HUES48 (cell line): ENCODE measurements around the gene CRTC1.

Experiments used
- H3K27ac ChIP-seq: one replicate; pipeline ENCODE4 v1.7.0; 2013; ENCODE audit warnings: low read depth, low read length, inconsistent platforms
- H3K27me3 ChIP-seq: 2 replicates; pipeline ENCODE4 v1.6.1; 2013; ENCODE audit warnings: mild to moderate bottlenecking, low read length; ENCODE audit not compliant: control insufficient read depth, insufficient read depth
- H3K36me3 ChIP-seq: 2 replicates; pipeline ENCODE4 v1.6.1; 2013; ENCODE audit warnings: low read length; ENCODE audit not compliant: control insufficient read depth, insufficient read depth
- H3K4me1 ChIP-seq: 2 replicates; pipeline ENCODE4 v1.6.1; 2013; ENCODE audit warnings: mild to moderate bottlenecking, low read length; ENCODE audit not compliant: control insufficient read depth, insufficient read depth
- H3K4me3 ChIP-seq: 2 replicates; pipeline ENCODE4 v1.5.1; 2013; ENCODE audit warnings: mild to moderate bottlenecking, low read depth, low read length
- H3K9ac ChIP-seq: 2 replicates; pipeline ENCODE4 v1.6.1; 2013; ENCODE audit warnings: mild to moderate bottlenecking, low read depth, low read length, moderate library complexity
- H3K9me3 ChIP-seq: 2 replicates; pipeline ENCODE4 v1.6.1; 2013; ENCODE audit warnings: low read length; ENCODE audit not compliant: control insufficient read depth, insufficient read depth

The CRTC1 gene, protein sequence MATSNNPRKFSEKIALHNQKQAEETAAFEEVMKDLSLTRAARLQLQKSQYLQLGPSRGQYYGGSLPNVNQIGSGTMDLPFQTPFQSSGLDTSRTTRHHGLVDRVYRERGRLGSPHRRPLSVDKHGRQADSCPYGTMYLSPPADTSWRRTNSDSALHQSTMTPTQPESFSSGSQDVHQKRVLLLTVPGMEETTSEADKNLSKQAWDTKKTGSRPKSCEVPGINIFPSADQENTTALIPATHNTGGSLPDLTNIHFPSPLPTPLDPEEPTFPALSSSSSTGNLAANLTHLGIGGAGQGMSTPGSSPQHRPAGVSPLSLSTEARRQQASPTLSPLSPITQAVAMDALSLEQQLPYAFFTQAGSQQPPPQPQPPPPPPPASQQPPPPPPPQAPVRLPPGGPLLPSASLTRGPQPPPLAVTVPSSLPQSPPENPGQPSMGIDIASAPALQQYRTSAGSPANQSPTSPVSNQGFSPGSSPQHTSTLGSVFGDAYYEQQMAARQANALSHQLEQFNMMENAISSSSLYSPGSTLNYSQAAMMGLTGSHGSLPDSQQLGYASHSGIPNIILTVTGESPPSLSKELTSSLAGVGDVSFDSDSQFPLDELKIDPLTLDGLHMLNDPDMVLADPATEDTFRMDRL

GRCh38 chr19:18683109-18683957 lies at the start of gene CRTC1:
CRTC1 (plus strand) TSS chr19:18683680; CDS start chr19:18683703, 23 bp downstream.
- H3K27me3 ChIP-seq, result no peaks in the 10 kb centered on the region
- H3K4me1 ChIP-seq, result peaks cover 3% of the 10 kb centered on the region; the same call in 1 of the 2 replicates
- peak within 1 kb of the TSS; percentile 61 for H3K27ac ChIP-seq
- peak within 1 kb of the TSS; percentile 71 for H3K4me3 ChIP-seq
- H3K9me3 ChIP-seq, result no peaks in the 10 kb centered on the region
- H3K9ac ChIP-seq, result peak within 1 kb of the TSS; percentile 85
- H3K36me3 ChIP-seq, result no peaks in the 10 kb centered on the region

- H3K9ac ChIP-seq, result no peak overlapping the region
- H3K4me1 ChIP-seq, result peaks cover 7% of the 10 kb centered on the region; the same call in 1 of the 2 replicates
- H3K27ac ChIP-seq, result no peak overlapping the region
Observed at GRCh38 chr19:18634612-18635297, 48.7 kb upstream of the CRTC1 start.

DNA sequence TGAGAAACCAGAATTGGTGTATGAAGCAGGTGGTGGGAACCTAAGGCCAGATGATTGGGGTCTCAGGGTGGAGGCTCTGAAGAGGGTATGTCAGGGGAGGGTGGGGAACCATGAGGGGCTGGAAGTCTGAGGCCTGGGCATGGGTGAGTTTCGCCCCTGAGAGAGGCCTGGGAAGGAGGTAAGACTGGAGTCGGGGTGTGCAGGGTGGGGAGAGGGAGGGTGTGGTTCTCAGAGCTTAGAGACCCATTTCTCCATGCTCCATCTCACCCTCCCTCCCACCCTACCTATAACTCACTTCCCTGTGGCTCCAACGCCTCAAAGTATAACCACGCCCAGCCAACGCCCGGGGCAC lies 47.7 kb upstream of the CRTC1 start:
- H3K9me3 ChIP-seq, result no peaks in the 10 kb centered on the region
- H3K4me3 ChIP-seq, result no peak overlapping the region
- H3K4me1 ChIP-seq, result peaks cover 7% of the 10 kb centered on the region; the same call in 1 of the 2 replicates
- peaks cover 8% of the 10 kb centered on the region for H3K27me3 ChIP-seq
- H3K36me3 ChIP-seq, result no peaks in the 10 kb centered on the region
- no peak overlapping the region for H3K27ac ChIP-seq
- H3K9ac ChIP-seq, result no peak overlapping the region

More at GRCh38 chr19:18634612-18635297, 48.7 kb upstream of the CRTC1 start:
- no peak overlapping the region for H3K4me3 ChIP-seq
- no peaks in the 10 kb centered on the region for H3K36me3 ChIP-seq
- H3K9me3 ChIP-seq, result no peaks in the 10 kb centered on the region
- peaks cover 8% of the 10 kb centered on the region for H3K27me3 ChIP-seq

DNA sequence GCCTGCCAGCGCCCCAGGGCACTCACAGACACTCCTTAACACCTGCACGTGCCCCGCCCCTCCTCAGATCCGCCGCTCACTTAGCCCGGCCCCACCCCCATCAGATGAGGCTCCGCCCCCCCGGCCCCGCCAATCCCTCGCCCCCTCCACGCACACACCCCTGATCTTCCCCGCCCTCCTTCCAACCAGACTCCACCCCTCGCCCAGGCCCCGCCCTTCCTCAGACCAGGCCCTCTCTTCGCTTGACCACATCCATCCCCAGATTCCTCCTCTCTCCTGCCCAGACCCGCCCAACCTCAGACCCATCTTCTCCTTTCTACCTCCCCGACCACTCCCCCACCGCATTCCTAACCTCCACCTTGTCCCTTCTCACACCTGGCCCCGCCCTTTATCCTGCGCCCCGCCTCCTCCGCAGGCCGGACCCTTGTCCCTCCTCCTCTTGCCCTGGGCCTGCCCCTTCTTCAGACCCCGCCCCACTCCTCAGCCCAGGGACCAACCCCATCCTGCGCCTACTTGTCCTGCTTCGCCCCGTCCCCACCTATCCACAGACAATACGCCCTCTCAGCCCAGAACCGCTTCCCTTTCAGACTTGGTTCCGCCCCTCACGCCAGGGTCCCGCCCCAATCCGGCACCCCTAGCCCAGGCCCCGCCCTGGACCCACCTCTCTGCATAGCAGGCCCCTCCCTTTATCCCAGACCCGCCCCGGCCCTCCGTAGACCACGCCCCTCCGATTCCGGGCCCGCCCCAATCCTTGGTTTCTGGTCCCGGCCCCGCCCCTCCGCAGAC lies 47.1 kb upstream of the CRTC1 start:
- H3K4me3 ChIP-seq, result peak overlapping the region; percentile 91
- no peaks in the 10 kb centered on the region for H3K36me3 ChIP-seq
- H3K27ac ChIP-seq, result no peak overlapping the region
- H3K27me3 ChIP-seq, result peaks cover 8% of the 10 kb centered on the region
- no peaks in the 10 kb centered on the region for H3K9me3 ChIP-seq
- no peak overlapping the region for H3K9ac ChIP-seq
- H3K4me1 ChIP-seq, result peaks cover 7% of the 10 kb centered on the region; the same call in 1 of the 2 replicates

GRCh38 chr19:18636969-18637629 lies 46.4 kb upstream of the CRTC1 start, which contains the start of gene KLHL26:
KLHL26 (plus strand) TSS chr19:18637028; CDS start chr19:18637055, 27 bp downstream.
- Histone ChIP-seq H3K9ac (peak within 1 kb of the TSS; percentile 73; the same call in 1 of the 2 replicates), H3K4me1 (peaks cover 7% of the 10 kb centered on the region; the same call in 1 of the 2 replicates), H3K9me3 (no peaks in the 10 kb centered on the region), H3K27me3 (peaks cover 8% of the 10 kb centered on the region), H3K27ac (no peak within 1 kb of the TSS), H3K4me3 (peak within 1 kb of the TSS; percentile 91), H3K36me3 (no peaks in the 10 kb centered on the region)

- H3K4me1 ChIP-seq, result peaks cover 7% of the 10 kb centered on the region; the same call in 1 of the 2 replicates
- H3K9me3 ChIP-seq, result no peaks in the 10 kb centered on the region
- no peaks in the 10 kb centered on the region for H3K36me3 ChIP-seq
- H3K27ac ChIP-seq, result no peak overlapping the region
- peaks cover 8% of the 10 kb centered on the region for H3K27me3 ChIP-seq
- no peak overlapping the region for H3K9ac ChIP-seq
- H3K4me3 ChIP-seq, result peak overlapping the region; percentile 91
Observed at GRCh38 chr19:18637673-18638630, 45.5 kb upstream of the CRTC1 start.

GRCh38 chr19:18639706-18640243 lies 43.7 kb upstream of the CRTC1 start:
- H3K36me3 ChIP-seq, result no peaks in the 10 kb centered on the region

GRCh38 chr19:18644196-18645034 lies 39.1 kb upstream of the CRTC1 start:
- no peaks in the 10 kb centered on the region for H3K36me3 ChIP-seq
- peaks cover 6% of the 10 kb centered on the region; the same call in 1 of the 2 replicates for H3K4me1 ChIP-seq
- no peaks in the 10 kb centered on the region for H3K27me3 ChIP-seq
- H3K4me3 ChIP-seq, result no peak overlapping the region
- H3K9ac ChIP-seq, result no peak overlapping the region
- no peaks in the 10 kb centered on the region for H3K9me3 ChIP-seq
- no peak overlapping the region for H3K27ac ChIP-seq

More at GRCh38 chr19:18639706-18640243, 43.7 kb upstream of the CRTC1 start:
- no peaks in the 10 kb centered on the region for H3K9me3 ChIP-seq
- no peak overlapping the region for H3K4me3 ChIP-seq
- peaks cover 4% of the 10 kb centered on the region for H3K27me3 ChIP-seq
- H3K27ac ChIP-seq, result no peak overlapping the region
- peaks cover 7% of the 10 kb centered on the region; the same call in 1 of the 2 replicates for H3K4me1 ChIP-seq
- no peak overlapping the region for H3K9ac ChIP-seq
